WTC11 (cell line): ENCODE measurements around the gene MLLT1.

Experiments
- AFF4 ChIP-seq: sonication (generic); formaldehyde crosslinking; IDR thresholded peaks from 2 replicates; pipeline ENCODE4 v1.8.1; 2023; ENCODE audit warnings: mild to moderate bottlenecking, missing genetic modification reagents, borderline replicate concordance
- CTCF ChIP-seq: fragments of 200-600 bp; IDR thresholded peaks from 2 replicates; pipeline ENCODE4 v1.8.0; 2022; ENCODE audit warnings: antibody characterized with exemption
- E2F4 ChIP-seq: sonication (generic); formaldehyde crosslinking; IDR thresholded peaks from 2 replicates; pipeline ENCODE4 v1.8.1; 2022; ENCODE audit warnings: low read depth, mild to moderate bottlenecking, moderate library complexity, missing genetic modification reagents, borderline replicate concordance
- ZNF138 ChIP-seq: sonication (generic); formaldehyde crosslinking; conservative IDR thresholded peaks from 2 replicates; pipeline ENCODE4 v1.8.1; 2022; ENCODE audit warnings: mild to moderate bottlenecking, moderate library complexity, missing genetic modification reagents

GRCh38 chr19:6227936-6228325 lies 51.8 kb downstream of the MLLT1 start:
- TF ChIP-seq E2F4 (CRISPR knock-in tag) = no peak
- TF ChIP-seq ZNF138 (CRISPR knock-in tag) = no peak
- no peak for TF ChIP-seq CTCF
- no peak for TF ChIP-seq AFF4 (CRISPR knock-in tag)
